Suprapubic skin (tissue), 3 donors: ENCODE measurements around the gene HRH2.

Experiments used
- POLR2A ChIP-seq, 2 donors: fragments of 450-650 bp; IDR thresholded peaks; one replicate each; pipeline ENCODE4 v1.6.1; 2017; ENCODE audit warnings: antibody characterized with exemption in 2 of 2, mild to moderate bottlenecking in 2 of 2, moderate library complexity in 2 of 2
- TF ChIP-seq, protein P1 (sequence below), 2 donors: fragments of 200-600 bp in 1 of 2; fragments of 450-650 bp in 1 of 2; sonication (generic) in 1 of 2; IDR thresholded peaks; one replicate each; pipeline ENCODE4 v1.5.1; 2016 to 2019; ENCODE audit warnings: antibody characterized with exemption in 2 of 2, mild to moderate bottlenecking in 1 of 2, moderate library complexity in 1 of 2

DNA sequence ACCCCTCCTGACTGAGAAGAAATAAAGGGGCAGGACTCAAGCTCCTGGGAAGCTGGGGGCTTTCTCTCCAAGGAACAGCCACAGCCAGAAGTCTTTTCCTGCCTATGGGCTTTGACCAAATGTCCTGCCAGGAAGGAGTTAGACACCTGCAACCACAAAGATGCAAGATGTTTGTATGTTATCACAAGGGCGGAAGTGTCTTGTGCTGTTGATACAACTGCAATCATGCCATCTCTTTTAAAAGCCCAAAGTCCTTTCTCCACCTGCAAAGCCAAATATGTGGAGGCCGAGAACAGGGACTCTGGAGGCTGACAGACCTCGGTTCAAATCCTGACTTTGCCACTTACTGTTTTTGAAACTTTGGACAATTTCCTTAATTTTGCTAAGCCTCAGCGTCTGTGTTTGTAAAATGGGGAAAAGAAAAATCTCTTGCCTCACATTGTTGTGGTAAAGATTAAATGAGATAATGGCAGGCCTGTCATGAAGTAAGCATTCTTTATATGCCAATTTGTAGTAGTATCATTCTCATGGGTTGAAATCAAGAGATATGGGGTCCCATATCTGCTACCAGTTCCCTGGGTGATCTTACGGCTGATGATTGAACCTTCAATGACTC lies 17.0 kb downstream of the HRH2 start:
- TF ChIP-seq, protein P1, sequence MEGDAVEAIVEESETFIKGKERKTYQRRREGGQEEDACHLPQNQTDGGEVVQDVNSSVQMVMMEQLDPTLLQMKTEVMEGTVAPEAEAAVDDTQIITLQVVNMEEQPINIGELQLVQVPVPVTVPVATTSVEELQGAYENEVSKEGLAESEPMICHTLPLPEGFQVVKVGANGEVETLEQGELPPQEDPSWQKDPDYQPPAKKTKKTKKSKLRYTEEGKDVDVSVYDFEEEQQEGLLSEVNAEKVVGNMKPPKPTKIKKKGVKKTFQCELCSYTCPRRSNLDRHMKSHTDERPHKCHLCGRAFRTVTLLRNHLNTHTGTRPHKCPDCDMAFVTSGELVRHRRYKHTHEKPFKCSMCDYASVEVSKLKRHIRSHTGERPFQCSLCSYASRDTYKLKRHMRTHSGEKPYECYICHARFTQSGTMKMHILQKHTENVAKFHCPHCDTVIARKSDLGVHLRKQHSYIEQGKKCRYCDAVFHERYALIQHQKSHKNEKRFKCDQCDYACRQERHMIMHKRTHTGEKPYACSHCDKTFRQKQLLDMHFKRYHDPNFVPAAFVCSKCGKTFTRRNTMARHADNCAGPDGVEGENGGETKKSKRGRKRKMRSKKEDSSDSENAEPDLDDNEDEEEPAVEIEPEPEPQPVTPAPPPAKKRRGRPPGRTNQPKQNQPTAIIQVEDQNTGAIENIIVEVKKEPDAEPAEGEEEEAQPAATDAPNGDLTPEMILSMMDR (IDR thresholded peaks at IDR 0.05) = no peak
- no peak for TF ChIP-seq POLR2A (IDR thresholded peaks at IDR 0.05)
